DND-41 (cell line): Measurements from ENCODE around the gene SEMA3A.

Experiments
- ATAC-seq: fragments of 200-7000 bp; cut with Tn5 transposase; 3 replicates; pipeline ENCODE4 v1.9.1; 2021; ENCODE audit warnings: low read depth; ENCODE audit not compliant: insufficient read depth
- DNase-seq: peaks from one replicate; pipeline ENCODE4 v3.0.0-alpha.2; 2020
- H2AFZ ChIP-seq: 2 replicates; pipeline ENCODE4 v1.6.0; 2012; ENCODE audit warnings: low read depth, low read length
- H3K27ac ChIP-seq: 2 replicates; pipeline ENCODE4 v1.5.1; 2012; ENCODE audit warnings: low read length, inconsistent platforms
- H3K27me3 ChIP-seq: fragments of 200-600 bp; sonication (generic); 2 replicates; pipeline ENCODE4 v1.6.0; 2012; ENCODE audit warnings: low read length, mild to moderate bottlenecking, inconsistent platforms; ENCODE audit not compliant: insufficient read depth, poor library complexity
- H3K36me3 ChIP-seq: 2 replicates; pipeline ENCODE4 v1.5.1; 2012; ENCODE audit warnings: low read length, inconsistent platforms; ENCODE audit not compliant: insufficient read depth
- H3K4me1 ChIP-seq: 2 replicates; pipeline ENCODE4 v1.5.1; 2012; ENCODE audit warnings: mild to moderate bottlenecking, low read length; ENCODE audit not compliant: insufficient read depth
- H3K4me2 ChIP-seq: 2 replicates; pipeline ENCODE4 v1.6.0; 2012; ENCODE audit warnings: mild to moderate bottlenecking, moderate library complexity, low read length, inconsistent platforms; ENCODE audit not compliant: insufficient read depth
- H3K4me3 ChIP-seq, 2 experiments: fragments of 200-600 bp in 1 of 2; shearing (Covaris generic) in 1 of 2; 2 replicates each; pipeline ENCODE4 v1.5.1; 2012 to 2016; ENCODE audit warnings: inconsistent platforms in 2 of 2, low read length in 2 of 2, mild to moderate bottlenecking in 2 of 2, low read depth in 1 of 2, moderate library complexity in 1 of 2
- H3K79me2 ChIP-seq: 2 replicates; pipeline ENCODE4 v1.6.0; 2012; ENCODE audit warnings: low read length, inconsistent platforms; ENCODE audit not compliant: insufficient read depth
- H3K9ac ChIP-seq: 2 replicates; pipeline ENCODE4 v1.6.0; 2012; ENCODE audit warnings: low read depth, mild to moderate bottlenecking, inconsistent platforms, low read length, moderate library complexity
- H3K9me3 ChIP-seq: 2 replicates; pipeline ENCODE4 v1.5.1; 2012; ENCODE audit warnings: low read length, moderate library complexity, mild to moderate bottlenecking, inconsistent platforms; ENCODE audit not compliant: insufficient read depth, severe bottlenecking
- H4K20me1 ChIP-seq: 2 replicates; pipeline ENCODE4 v1.6.0; 2012; ENCODE audit warnings: low read length; ENCODE audit not compliant: insufficient read depth
- EZH2 ChIP-seq: IDR thresholded peaks from 3 replicates; pipeline ENCODE4 v1.6.1; 2012; ENCODE audit warnings: borderline replicate concordance, low read depth, mild to moderate bottlenecking, moderate library complexity, low read length, inconsistent platforms; ENCODE audit not compliant: severe bottlenecking
- TF ChIP-seq, protein P1 (sequence below): IDR thresholded peaks from 2 replicates; pipeline ENCODE4 v1.5.1; 2012; ENCODE audit warnings: borderline replicate concordance, low read length, moderate library complexity, mild to moderate bottlenecking; ENCODE audit not compliant: poor library complexity, severe bottlenecking; ENCODE audit errors: extremely low read depth

Gene SEMA3A

DNA sequence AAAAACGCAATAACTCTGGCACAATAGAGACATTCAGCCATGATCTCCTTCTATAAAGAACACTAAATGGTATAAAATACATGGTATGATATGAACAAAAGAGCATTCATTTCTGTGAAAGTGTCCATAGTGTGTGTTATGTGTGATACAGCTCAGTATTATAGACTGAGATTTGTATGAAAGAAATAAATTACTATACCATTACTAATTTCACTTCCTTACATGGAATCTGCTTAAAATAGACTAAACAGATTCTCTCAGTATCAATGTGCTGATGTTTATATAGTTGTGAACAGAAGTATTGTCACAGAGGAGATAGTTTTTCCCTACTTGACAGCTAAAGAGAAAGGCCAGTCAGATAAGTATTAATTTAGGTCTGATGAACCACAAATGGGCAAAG is 10.8 kb downstream of the SEMA3A start:
- H3K27ac ChIP-seq = no peak overlapping the region
- DNase-seq (no peak), ATAC-seq (no peak)
- H3K27me3 ChIP-seq = no peaks in the 10 kb centered on the region
- no peak for TF ChIP-seq EZH2
- TF ChIP-seq, protein P1, sequence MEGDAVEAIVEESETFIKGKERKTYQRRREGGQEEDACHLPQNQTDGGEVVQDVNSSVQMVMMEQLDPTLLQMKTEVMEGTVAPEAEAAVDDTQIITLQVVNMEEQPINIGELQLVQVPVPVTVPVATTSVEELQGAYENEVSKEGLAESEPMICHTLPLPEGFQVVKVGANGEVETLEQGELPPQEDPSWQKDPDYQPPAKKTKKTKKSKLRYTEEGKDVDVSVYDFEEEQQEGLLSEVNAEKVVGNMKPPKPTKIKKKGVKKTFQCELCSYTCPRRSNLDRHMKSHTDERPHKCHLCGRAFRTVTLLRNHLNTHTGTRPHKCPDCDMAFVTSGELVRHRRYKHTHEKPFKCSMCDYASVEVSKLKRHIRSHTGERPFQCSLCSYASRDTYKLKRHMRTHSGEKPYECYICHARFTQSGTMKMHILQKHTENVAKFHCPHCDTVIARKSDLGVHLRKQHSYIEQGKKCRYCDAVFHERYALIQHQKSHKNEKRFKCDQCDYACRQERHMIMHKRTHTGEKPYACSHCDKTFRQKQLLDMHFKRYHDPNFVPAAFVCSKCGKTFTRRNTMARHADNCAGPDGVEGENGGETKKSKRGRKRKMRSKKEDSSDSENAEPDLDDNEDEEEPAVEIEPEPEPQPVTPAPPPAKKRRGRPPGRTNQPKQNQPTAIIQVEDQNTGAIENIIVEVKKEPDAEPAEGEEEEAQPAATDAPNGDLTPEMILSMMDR = no peak
- H3K4me3 ChIP-seq = no peak overlapping the region
- H3K4me1 ChIP-seq = no peaks in the 10 kb centered on the region
- H4K20me1 ChIP-seq = no peaks in the 10 kb centered on the region
- no peak overlapping the region for H2AFZ ChIP-seq
- no peaks in the 10 kb centered on the region for H3K79me2 ChIP-seq
- no peaks in the 10 kb centered on the region for H3K36me3 ChIP-seq
- no peak overlapping the region for H3K9ac ChIP-seq
- H3K4me2 ChIP-seq = no peak overlapping the region
- no peaks in the 10 kb centered on the region for H3K9me3 ChIP-seq

DNA sequence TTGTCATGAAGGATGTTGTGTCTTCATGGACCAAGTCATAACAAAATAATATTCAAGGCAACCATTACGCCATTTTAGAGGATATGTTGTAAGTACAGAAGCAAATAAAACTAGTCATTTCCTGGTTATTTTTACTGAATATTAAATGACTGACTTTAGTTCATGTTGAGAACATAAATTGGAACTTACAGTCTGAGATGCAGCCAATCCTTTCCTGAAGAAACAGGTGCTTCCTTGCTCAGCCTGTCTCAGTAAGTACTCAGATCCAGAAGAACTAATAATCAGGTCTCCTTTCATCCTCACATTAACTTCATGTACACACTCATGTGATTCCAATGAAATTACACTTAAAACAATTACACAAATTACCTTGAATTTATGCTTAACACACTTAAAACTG is 12.3 kb downstream of the SEMA3A start:
- no peak overlapping the region for H3K27ac ChIP-seq
- H3K27me3 ChIP-seq = no peaks in the 10 kb centered on the region
- H3K4me1 ChIP-seq = no peaks in the 10 kb centered on the region
- DNase-seq (no peak), ATAC-seq (no peak)
- no peak overlapping the region for H3K4me2 ChIP-seq
- H3K36me3 ChIP-seq = no peaks in the 10 kb centered on the region
- no peaks in the 10 kb centered on the region for H3K79me2 ChIP-seq
- H4K20me1 ChIP-seq = no peaks in the 10 kb centered on the region
- H2AFZ ChIP-seq = no peak overlapping the region
- no peak overlapping the region for H3K4me3 ChIP-seq
- no peaks in the 10 kb centered on the region for H3K9me3 ChIP-seq
- no peak overlapping the region for H3K9ac ChIP-seq
- TF ChIP-seq, protein P1 = no peak
- TF ChIP-seq EZH2 = no peak

DNA sequence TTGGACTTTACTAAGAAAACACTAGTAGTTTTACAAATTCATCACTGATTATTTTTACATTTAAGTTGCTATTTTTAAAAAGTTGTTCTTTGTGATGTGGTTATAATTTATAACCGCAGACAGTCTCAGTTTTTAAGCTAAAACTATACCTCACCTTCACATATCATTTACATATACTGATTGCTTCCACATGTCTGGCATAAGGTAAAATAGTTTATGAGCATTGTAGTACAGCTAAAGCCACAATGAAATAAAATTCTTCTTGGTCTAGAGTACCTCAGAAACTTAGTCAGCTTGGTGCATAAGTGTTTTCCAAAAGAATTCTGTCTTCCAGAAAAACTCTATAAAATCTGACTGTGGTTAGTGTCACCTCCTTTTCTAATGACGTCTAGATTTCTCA is 13.0 kb downstream of the SEMA3A start:
- Histone ChIP-seq H3K27ac (no peak overlapping the region), H3K4me3 (no peak overlapping the region), H3K36me3 (no peaks in the 10 kb centered on the region), H3K9me3 (no peaks in the 10 kb centered on the region), H3K4me2 (no peak overlapping the region), H3K4me1 (no peaks in the 10 kb centered on the region), H2AFZ (no peak overlapping the region), H4K20me1 (no peaks in the 10 kb centered on the region), H3K27me3 (no peaks in the 10 kb centered on the region), H3K9ac (no peak overlapping the region), H3K79me2 (no peaks in the 10 kb centered on the region)
- TF ChIP-seq EZH2 = no peak
- TF ChIP-seq, protein P1 = no peak
- ATAC-seq (no peak), DNase-seq (no peak)

DNA sequence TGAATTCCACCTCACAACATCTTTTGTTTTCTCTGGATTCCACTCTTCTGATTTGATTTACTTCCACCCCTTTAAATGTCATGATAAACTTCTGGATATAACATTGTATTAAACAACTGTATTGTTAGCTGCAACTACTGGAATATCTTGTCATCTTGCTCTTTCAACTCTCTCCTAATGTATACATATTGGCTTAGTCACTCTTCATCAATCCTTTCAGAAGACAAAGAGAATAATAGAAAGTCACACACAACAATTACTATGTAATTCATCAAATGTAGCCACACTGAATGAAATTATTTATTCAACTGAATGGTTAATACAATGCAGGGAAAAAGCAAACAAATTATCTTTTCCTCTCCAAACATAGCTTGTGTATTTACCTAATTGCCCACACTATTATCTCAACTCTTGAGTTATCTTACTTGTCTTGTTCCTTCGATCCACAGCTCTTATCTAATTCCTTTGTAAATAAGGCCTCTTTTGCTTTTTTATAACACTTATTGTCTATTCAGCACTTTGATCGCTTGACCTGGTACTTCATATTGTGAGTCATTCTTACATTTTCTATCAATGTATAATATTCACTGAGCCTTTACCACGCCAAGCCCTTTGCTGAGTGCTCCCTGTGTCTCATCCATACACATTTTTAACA is 16.7 kb downstream of the SEMA3A start:
- no peaks in the 10 kb centered on the region for H3K36me3 ChIP-seq
- H3K9me3 ChIP-seq = no peaks in the 10 kb centered on the region
- H3K4me1 ChIP-seq = no peaks in the 10 kb centered on the region
- no peaks in the 10 kb centered on the region for H3K79me2 ChIP-seq
- TF ChIP-seq, protein P1 = no peak
- no peak for TF ChIP-seq EZH2
- no peak overlapping the region for H3K27ac ChIP-seq
- ATAC-seq (no peak), DNase-seq (no peak)
- no peak overlapping the region for H3K4me3 ChIP-seq
- no peak overlapping the region for H2AFZ ChIP-seq
- H3K4me2 ChIP-seq = no peak overlapping the region
- no peaks in the 10 kb centered on the region for H4K20me1 ChIP-seq
- H3K27me3 ChIP-seq = no peaks in the 10 kb centered on the region
- H3K9ac ChIP-seq = no peak overlapping the region
